Measurements from ENCODE around the gene UST. TPM values are rescaled to one million over a fixed set of nuclear protein-coding genes. Genes with fewer than 3 reads are reported as not detected.
"Not testable (repeated sequence)": the region's sequence is repeated elsewhere in the genome, so short reads cannot be mapped to it uniquely, and the experiment has no call there.

The UST gene
- total RNA-seq, 1 donor from 2014 or later: 17.1 TPM

DNA sequence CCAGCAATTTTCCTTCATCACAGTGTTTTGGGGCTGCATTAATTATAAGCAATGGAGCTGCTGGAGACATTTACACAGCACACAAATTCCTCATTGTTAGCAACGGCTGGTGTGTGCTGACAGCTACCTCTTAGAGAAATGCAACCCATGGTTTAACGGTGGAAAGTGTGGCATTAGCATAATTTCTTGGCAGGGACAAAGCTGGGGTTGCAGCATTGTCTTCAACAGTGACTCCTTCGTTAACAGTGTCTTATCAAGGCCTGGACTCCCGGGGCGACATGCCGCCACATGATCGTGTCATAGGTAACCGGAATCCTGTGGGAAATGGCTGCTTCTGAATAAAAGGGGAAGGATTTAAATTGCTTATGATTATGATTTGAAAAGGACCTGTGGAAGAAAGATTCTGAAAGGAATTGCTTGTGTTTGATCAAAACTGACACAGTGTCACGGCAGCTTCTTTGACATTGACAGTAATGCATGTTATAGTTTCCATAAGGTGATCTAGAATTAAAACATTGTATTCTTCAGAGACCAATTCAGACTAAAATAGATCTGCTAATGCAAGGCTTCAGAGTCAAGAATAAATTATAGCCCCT, 128.0 kb downstream of the UST start:
- Mint-ChIP-seq H3K4me1 (ENCODE audit: low read depth) (peaks cover 26% of the 10 kb centered on the region), H3K9me3 (ENCODE audit: low read depth) (no peaks in the 10 kb centered on the region), H3K27ac (ENCODE audit: unreplicated experiment) (peak overlapping the region; percentile 67), H3K36me3 (ENCODE audit: low read depth) (no peaks in the 10 kb centered on the region), H3K27me3 (ENCODE audit: low read depth) (no peaks in the 10 kb centered on the region), H3K4me3 (ENCODE audit: unreplicated experiment) (no peak overlapping the region)
- TF ChIP-seq, protein P1, sequence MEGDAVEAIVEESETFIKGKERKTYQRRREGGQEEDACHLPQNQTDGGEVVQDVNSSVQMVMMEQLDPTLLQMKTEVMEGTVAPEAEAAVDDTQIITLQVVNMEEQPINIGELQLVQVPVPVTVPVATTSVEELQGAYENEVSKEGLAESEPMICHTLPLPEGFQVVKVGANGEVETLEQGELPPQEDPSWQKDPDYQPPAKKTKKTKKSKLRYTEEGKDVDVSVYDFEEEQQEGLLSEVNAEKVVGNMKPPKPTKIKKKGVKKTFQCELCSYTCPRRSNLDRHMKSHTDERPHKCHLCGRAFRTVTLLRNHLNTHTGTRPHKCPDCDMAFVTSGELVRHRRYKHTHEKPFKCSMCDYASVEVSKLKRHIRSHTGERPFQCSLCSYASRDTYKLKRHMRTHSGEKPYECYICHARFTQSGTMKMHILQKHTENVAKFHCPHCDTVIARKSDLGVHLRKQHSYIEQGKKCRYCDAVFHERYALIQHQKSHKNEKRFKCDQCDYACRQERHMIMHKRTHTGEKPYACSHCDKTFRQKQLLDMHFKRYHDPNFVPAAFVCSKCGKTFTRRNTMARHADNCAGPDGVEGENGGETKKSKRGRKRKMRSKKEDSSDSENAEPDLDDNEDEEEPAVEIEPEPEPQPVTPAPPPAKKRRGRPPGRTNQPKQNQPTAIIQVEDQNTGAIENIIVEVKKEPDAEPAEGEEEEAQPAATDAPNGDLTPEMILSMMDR (IDR thresholded peaks at IDR 0.05): no peak
- DNase-seq (ENCODE audit: low spot score): no peak

DNA sequence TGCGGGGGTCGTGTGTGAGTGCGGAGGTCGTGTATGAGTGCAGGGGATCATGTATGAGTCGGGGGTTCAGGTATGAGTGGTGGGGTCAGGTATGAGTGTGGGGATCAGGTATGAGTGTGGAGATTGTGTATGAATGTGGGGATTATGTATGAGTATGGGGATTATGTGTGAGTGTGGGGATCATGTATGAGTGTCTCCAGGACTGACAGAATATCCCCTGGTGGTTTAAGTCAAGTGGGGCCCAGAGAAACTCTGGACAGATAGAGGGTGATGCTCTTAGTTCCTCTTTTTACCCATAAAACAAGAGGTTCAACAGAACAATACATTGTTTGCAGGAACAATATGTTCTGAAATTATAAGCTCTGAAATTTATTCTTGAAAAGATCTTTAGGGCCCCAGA, 131.9 kb downstream of the UST start:
- Mint-ChIP-seq H3K4me3 (ENCODE audit: unreplicated experiment) (no peak overlapping the region), H3K4me1 (ENCODE audit: low read depth) (peaks cover 13% of the 10 kb centered on the region), H3K9me3 (ENCODE audit: low read depth) (no peaks in the 10 kb centered on the region), H3K36me3 (ENCODE audit: low read depth) (no peaks in the 10 kb centered on the region), H3K27ac (ENCODE audit: unreplicated experiment) (no peak overlapping the region), H3K27me3 (ENCODE audit: low read depth) (no peaks in the 10 kb centered on the region)
- no peak for DNase-seq (ENCODE audit: low spot score)
- TF ChIP-seq, protein P1 (IDR thresholded peaks at IDR 0.05): no peak

DNA sequence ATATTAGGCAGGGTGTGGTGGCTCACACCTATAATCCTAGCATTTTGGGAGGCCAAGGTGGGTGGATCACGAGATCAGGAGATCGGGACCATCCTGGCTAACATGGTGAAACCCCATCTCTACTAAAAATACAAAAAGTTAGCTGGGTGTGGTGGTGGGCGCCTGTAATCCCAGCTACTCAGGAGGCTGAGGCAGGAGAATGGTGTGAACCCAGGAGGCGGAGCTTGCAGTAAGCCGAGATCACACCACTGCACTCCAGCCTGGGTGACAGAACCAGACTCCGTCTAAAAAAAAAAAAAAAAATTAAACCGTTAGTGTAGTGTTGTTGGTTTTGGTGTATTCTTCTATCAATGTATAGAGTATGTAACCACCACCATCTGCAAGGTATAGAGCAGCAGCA, 133.9 kb downstream of the UST start:
- H3K36me3 Mint-ChIP-seq (ENCODE audit: low read depth); H3K27ac Mint-ChIP-seq (ENCODE audit: unreplicated experiment); H3K4me1 Mint-ChIP-seq (ENCODE audit: low read depth); H3K4me3 Mint-ChIP-seq (ENCODE audit: unreplicated experiment); H3K9me3 Mint-ChIP-seq (ENCODE audit: low read depth); H3K27me3 Mint-ChIP-seq (ENCODE audit: low read depth); DNase-seq (ENCODE audit: low spot score): not testable (repeated sequence)

DNA sequence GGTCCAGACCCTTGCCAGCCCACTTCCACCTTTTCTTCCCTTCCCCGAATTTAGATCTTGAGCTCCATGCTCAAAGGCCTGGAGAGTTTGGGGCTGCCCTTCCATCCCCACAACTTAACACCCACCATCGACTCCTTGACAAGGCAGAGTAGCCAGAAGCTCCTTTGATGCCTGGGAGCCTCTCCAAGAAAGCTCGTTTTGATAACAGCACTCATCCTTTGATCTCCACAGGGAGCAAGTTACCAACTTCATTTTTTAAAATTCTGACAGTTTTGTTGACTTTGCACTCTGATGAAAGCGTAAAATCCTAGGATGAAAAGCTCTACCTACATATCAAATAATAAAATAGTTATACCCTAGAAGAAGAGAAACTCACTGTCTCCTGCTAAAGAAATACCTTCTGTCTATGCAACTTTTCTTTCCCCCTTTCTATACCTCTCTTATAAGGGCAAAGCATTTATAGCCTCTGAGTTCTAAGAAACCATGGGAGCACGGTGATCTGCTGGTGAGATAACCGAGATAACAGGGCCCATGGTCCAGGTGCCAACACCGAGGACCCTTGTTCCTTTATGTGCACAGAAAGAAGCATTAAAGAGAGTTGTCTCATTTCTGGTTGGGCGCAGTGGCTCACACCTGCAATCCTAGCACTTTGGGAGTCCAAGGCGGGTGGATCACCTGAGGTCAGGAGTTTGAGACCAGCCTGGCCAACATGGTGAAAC, 134.9 kb downstream of the UST start:
- Mint-ChIP-seq H3K4me3 (ENCODE audit: unreplicated experiment) (no peak overlapping the region), H3K36me3 (ENCODE audit: low read depth) (no peaks in the 10 kb centered on the region), H3K4me1 (ENCODE audit: low read depth) (peaks cover 7% of the 10 kb centered on the region), H3K27me3 (ENCODE audit: low read depth) (no peaks in the 10 kb centered on the region), H3K27ac (ENCODE audit: unreplicated experiment) (no peak overlapping the region), H3K9me3 (ENCODE audit: low read depth) (no peaks in the 10 kb centered on the region)
- TF ChIP-seq, protein P1 (IDR thresholded peaks at IDR 0.05): no peak
- DNase-seq (ENCODE audit: low spot score): no peak

DNA sequence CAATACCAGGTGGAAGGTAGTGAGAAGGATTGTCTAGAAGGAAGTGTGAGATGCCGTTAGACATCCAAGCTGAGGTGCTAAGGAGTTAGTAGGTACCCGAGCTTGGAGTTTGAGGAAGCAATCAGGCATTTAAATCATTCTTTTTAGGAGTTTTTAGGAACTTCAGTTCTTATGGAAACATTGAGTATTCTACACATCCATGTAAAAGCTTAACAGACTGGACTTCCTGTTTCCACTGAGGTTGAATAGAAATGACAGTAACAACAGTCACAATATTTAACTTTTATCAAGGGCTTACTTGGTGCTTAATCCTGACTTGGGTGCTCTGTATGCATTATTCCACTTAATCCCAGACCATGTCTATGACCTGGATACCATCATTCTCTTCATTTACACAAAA, 136.4 kb downstream of the UST start:
- Mint-ChIP-seq H3K27me3 (ENCODE audit: low read depth) (no peaks in the 10 kb centered on the region), H3K4me1 (ENCODE audit: low read depth) (peaks cover 22% of the 10 kb centered on the region), H3K27ac (ENCODE audit: unreplicated experiment) (no peak overlapping the region), H3K9me3 (ENCODE audit: low read depth) (no peaks in the 10 kb centered on the region), H3K36me3 (ENCODE audit: low read depth) (no peaks in the 10 kb centered on the region), H3K4me3 (ENCODE audit: unreplicated experiment) (no peak overlapping the region)
- no peak for DNase-seq (ENCODE audit: low spot score)
- TF ChIP-seq, protein P1 (IDR thresholded peaks at IDR 0.05): no peak

DNA sequence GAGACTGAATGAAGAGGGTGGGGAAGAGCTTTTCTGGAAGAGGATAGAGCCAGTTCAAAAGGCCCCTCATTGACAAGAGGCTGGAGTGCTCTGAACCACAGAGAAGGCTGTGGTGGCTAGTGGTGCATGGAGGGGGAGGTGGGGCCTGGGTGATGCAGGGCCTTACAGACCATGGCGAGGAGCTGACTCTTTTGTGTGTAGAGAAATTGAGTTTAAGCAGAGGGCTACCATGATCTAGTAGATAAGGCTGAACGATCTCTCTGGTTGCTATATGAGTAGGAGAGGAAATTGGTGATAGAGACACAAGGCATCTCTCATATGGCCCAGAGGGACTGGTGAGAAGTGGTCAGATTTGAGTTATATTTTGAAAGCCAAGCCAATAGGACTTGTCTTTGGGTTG, 137.6 kb downstream of the UST start:
- no peak overlapping the region for H3K4me3 Mint-ChIP-seq (ENCODE audit: unreplicated experiment)
- TF ChIP-seq, protein P1 (IDR thresholded peaks at IDR 0.05): no peak
- H3K27me3 Mint-ChIP-seq (ENCODE audit: low read depth): no peaks in the 10 kb centered on the region
- H3K4me1 Mint-ChIP-seq (ENCODE audit: low read depth): peaks cover 31% of the 10 kb centered on the region
- no peaks in the 10 kb centered on the region for H3K9me3 Mint-ChIP-seq (ENCODE audit: low read depth)
- H3K27ac Mint-ChIP-seq (ENCODE audit: unreplicated experiment): no peak overlapping the region
- no peaks in the 10 kb centered on the region for H3K36me3 Mint-ChIP-seq (ENCODE audit: low read depth)
- DNase-seq (ENCODE audit: low spot score): no peak
